ENCODE results near the gene TNIK.
A peak's percentile ranks its signal among the peaks of the same experiment; 100 is the strongest.
"Not testable (repeated sequence)": the region's sequence is repeated elsewhere in the genome, so short reads cannot be mapped to it uniquely, and the experiment has no call there.

Gene TNIK

GRCh38 chr3:171157286-171157685 is 302.9 kb downstream of the TNIK start:
- peak; percentile 16 for DNase-seq

- no peak for DNase-seq
Measured at GRCh38 chr3:171156401-171157010, 303.7 kb downstream of the TNIK start.

- DNase-seq: no peak
Measured at GRCh38 chr3:171155122-171155700, 305.0 kb downstream of the TNIK start.

- no peak for DNase-seq
Measured at GRCh38 chr3:171150945-171151344, 309.3 kb downstream of the TNIK start.

- no peak for DNase-seq
Measured at GRCh38 chr3:171149526-171150116, 310.6 kb downstream of the TNIK start.

- no peak for DNase-seq
Measured at GRCh38 chr3:171145798-171146197, 314.4 kb downstream of the TNIK start.

- no peak for DNase-seq
Measured at GRCh38 chr3:171142985-171143384, 317.2 kb downstream of the TNIK start.

- DNase-seq: no peak
Measured at GRCh38 chr3:171140246-171140645, 320.0 kb downstream of the TNIK start.

GRCh38 chr3:171138027-171138426 is 322.2 kb downstream of the TNIK start:
- no peak for DNase-seq

- DNase-seq: no peak
Measured at GRCh38 chr3:171135549-171135948, 324.7 kb downstream of the TNIK start.

- no peak for DNase-seq
Measured at GRCh38 chr3:171133796-171134569, 326.2 kb downstream of the TNIK start.

- no peak for DNase-seq
Measured at GRCh38 chr3:171133337-171133736, 326.9 kb downstream of the TNIK start.

GRCh38 chr3:171132873-171133272 is 327.3 kb downstream of the TNIK start:
- no peak for DNase-seq

- no peak for DNase-seq
Measured at GRCh38 chr3:171129827-171130226, 330.4 kb downstream of the TNIK start.

- no peak for DNase-seq
Measured at GRCh38 chr3:171127611-171128010, 332.6 kb downstream of the TNIK start.

GRCh38 chr3:171126478-171127209 is 333.6 kb downstream of the TNIK start:
- DNase-seq: no peak

- DNase-seq: no peak
Measured at GRCh38 chr3:171125010-171125409, 335.2 kb downstream of the TNIK start.

GRCh38 chr3:171123915-171124314 is 336.3 kb downstream of the TNIK start:
- DNase-seq: no peak

GRCh38 chr3:171122861-171123260 is 337.3 kb downstream of the TNIK start:
- no peak for DNase-seq

- no peak for DNase-seq
Measured at GRCh38 chr3:171122240-171122639, 338.0 kb downstream of the TNIK start.

GRCh38 chr3:171121801-171122200 is 338.4 kb downstream of the TNIK start:
- no peak for DNase-seq

GRCh38 chr3:171119402-171119801 is 340.8 kb downstream of the TNIK start:
- DNase-seq: not testable (repeated sequence)

GRCh38 chr3:171118993-171119392 is 341.2 kb downstream of the TNIK start:
- DNase-seq: not testable (repeated sequence)
